Cerebellar cortex (tissue), 1 donor: ENCODE measurements around the gene PRPF38B.
"Not testable (repeated sequence)": the region's sequence is repeated elsewhere in the genome, so short reads cannot be mapped to it uniquely, and the experiment has no call there.

Source experiments
- DNase-seq: peaks from one replicate; pipeline ENCODE4 v3.0.0-alpha.2; 2015; ENCODE audit warnings: low spot score

The PRPF38B gene

GRCh38 chr1:108679586-108680213, 12.4 kb upstream of the PRPF38B start:
- no peak for DNase-seq

- not testable (repeated sequence) for DNase-seq
Observed at GRCh38 chr1:108681701-108682100, 10.4 kb upstream of the PRPF38B start.

- DNase-seq: peak; percentile 21
Observed at GRCh38 chr1:108685529-108685928, 6.6 kb upstream of the PRPF38B start.

- DNase-seq: peak; percentile 76
Observed at GRCh38 chr1:108686614-108687313, 5.3 kb upstream of the PRPF38B start.

- DNase-seq: no peak
Observed at GRCh38 chr1:108691128-108691941, 775 bp upstream of the PRPF38B start.

GRCh38 chr1:108692724-108693655, 880 bp downstream of the PRPF38B start:
- DNase-seq: peak; percentile 93

- no peak for DNase-seq
Observed at GRCh38 chr1:108695535-108695934, 3.4 kb downstream of the PRPF38B start.

GRCh38 chr1:108699375-108700332, 7.5 kb downstream of the PRPF38B start:
- DNase-seq: no peak

- DNase-seq: peak; percentile 42
Observed at GRCh38 chr1:108701176-108701849, 9.2 kb downstream of the PRPF38B start.

- DNase-seq: not testable (repeated sequence)
Observed at GRCh38 chr1:108702109-108702508, 10.0 kb downstream of the PRPF38B start.

GRCh38 chr1:108703939-108704338, 11.8 kb downstream of the PRPF38B start:
- no peak for DNase-seq

- no peak for DNase-seq
Observed at GRCh38 chr1:108704496-108704895, 12.4 kb downstream of the PRPF38B start.

- DNase-seq: no peak
Observed at GRCh38 chr1:108706643-108707042, 14.5 kb downstream of the PRPF38B start.

GRCh38 chr1:108708691-108709660, 16.9 kb downstream of the PRPF38B start:
- DNase-seq: no peak

- DNase-seq: no peak
Observed at GRCh38 chr1:108712606-108713150, 20.6 kb downstream of the PRPF38B start, which contains the start of gene FNDC7. FNDC7 (plus strand) TSS chr1:108712908; CDS start chr1:108712934, 26 bp downstream.

GRCh38 chr1:108715932-108716331, 23.8 kb downstream of the PRPF38B start:
- no peak for DNase-seq

GRCh38 chr1:108716437-108717230, 24.5 kb downstream of the PRPF38B start:
- no peak for DNase-seq
